Epithelial cell of prostate (primary cell): ENCODE data around the gene AHSP.
"Not testable (repeated sequence)": the region's sequence is repeated elsewhere in the genome, so short reads cannot be mapped to it uniquely, and the experiment has no call there.

ENCODE experiments used
- DNase-seq: peaks from one replicate; pipeline ENCODE4 v3.0.0-alpha.2; 2011; ENCODE audit warnings: low read depth, low spot score
- H3K27ac ChIP-seq: fragments of 450-650 bp; 2 replicates; pipeline ENCODE4 v1.5.1; 2017; ENCODE audit warnings: mild to moderate bottlenecking

Gene AHSP

GRCh38 chr16:31529937-31530312, 2.2 kb downstream of the AHSP start:
- no peak overlapping the region for H3K27ac ChIP-seq
- DNase-seq = no peak

- no peak overlapping the region for H3K27ac ChIP-seq
- DNase-seq = no peak
These were observed 2.7 kb downstream of the AHSP start for GRCh38 chr16:31530405-31530804.

GRCh38 chr16:31531096-31531495, 3.4 kb downstream of the AHSP start:
- DNase-seq = no peak
- H3K27ac ChIP-seq = no peak overlapping the region

- H3K27ac ChIP-seq = no peak overlapping the region
- no peak for DNase-seq
These were observed 4.4 kb downstream of the AHSP start for GRCh38 chr16:31532120-31532519.

GRCh38 chr16:31532896-31533295, 5.2 kb downstream of the AHSP start:
- no peak overlapping the region for H3K27ac ChIP-seq
- DNase-seq = no peak

GRCh38 chr16:31535737-31536136, 8.0 kb downstream of the AHSP start:
- no peak overlapping the region for H3K27ac ChIP-seq
- no peak for DNase-seq

GRCh38 chr16:31536804-31537361, 9.2 kb downstream of the AHSP start:
- DNase-seq = no peak
- no peak overlapping the region for H3K27ac ChIP-seq

- no peak overlapping the region for H3K27ac ChIP-seq
- no peak for DNase-seq
These were observed 9.9 kb downstream of the AHSP start for GRCh38 chr16:31537362-31538242.

- DNase-seq, H3K27ac ChIP-seq: not testable (repeated sequence)
These were observed 10.5 kb downstream of the AHSP start for GRCh38 chr16:31538243-31538598.

- H3K27ac ChIP-seq, DNase-seq: not testable (repeated sequence)
These were observed 12.1 kb downstream of the AHSP start for GRCh38 chr16:31539762-31540161.

GRCh38 chr16:31542763-31543162, 15.1 kb downstream of the AHSP start:
- no peak overlapping the region for H3K27ac ChIP-seq
- DNase-seq = no peak

GRCh38 chr16:31561426-31562233, 33.9 kb downstream of the AHSP start:
- DNase-seq = no peak

GRCh38 chr16:31568577-31569359, 41.1 kb downstream of the AHSP start:
- no peak overlapping the region for H3K27ac ChIP-seq
- DNase-seq = no peak

More at GRCh38 chr16:31561426-31562233, 33.9 kb downstream of the AHSP start:
- no peak overlapping the region for H3K27ac ChIP-seq

- no peak for DNase-seq
- H3K27ac ChIP-seq = no peak overlapping the region
These were observed 41.6 kb downstream of the AHSP start for GRCh38 chr16:31569360-31569717.

GRCh38 chr16:31572821-31573220, 45.1 kb downstream of the AHSP start:
- H3K27ac ChIP-seq = no peak overlapping the region
- DNase-seq = no peak

- not testable (repeated sequence) for DNase-seq, H3K27ac ChIP-seq
These were observed 46.5 kb downstream of the AHSP start for GRCh38 chr16:31574159-31574558.

GRCh38 chr16:31577411-31577810, 49.7 kb downstream of the AHSP start:
- DNase-seq = no peak
- no peak overlapping the region for H3K27ac ChIP-seq
